HG03095 (cell line): Measurements from ENCODE around the gene HIRIP3.

Source experiments
- ATAC-seq: cut with Tn5 transposase; IDR thresholded peaks from one replicate; pipeline ENCODE4 v1.9.1; 2021; ENCODE audit warnings: moderate library complexity; ENCODE audit not compliant: unreplicated experiment

HIRIP3 gene

GRCh38 chr16:29984137-29984763 is 11.2 kb downstream of the HIRIP3 start:
- no peak for ATAC-seq

- no peak for ATAC-seq
Observed at GRCh38 chr16:29983420-29984136, 11.8 kb downstream of the HIRIP3 start.

- no peak for ATAC-seq
Observed at GRCh38 chr16:29982560-29983419, 12.6 kb downstream of the HIRIP3 start.

GRCh38 chr16:29978564-29979270 is 16.7 kb downstream of the HIRIP3 start:
- no peak for ATAC-seq

- no peak for ATAC-seq
Observed at GRCh38 chr16:29978081-29978480, 17.3 kb downstream of the HIRIP3 start.

GRCh38 chr16:29977063-29977825 is 18.2 kb downstream of the HIRIP3 start:
- no peak for ATAC-seq

- ATAC-seq: no peak
Observed at GRCh38 chr16:29975811-29976511, 19.5 kb downstream of the HIRIP3 start.

- no peak for ATAC-seq
Observed at GRCh38 chr16:29975134-29975538, 20.3 kb downstream of the HIRIP3 start.

- no peak for ATAC-seq
Observed at GRCh38 chr16:29974291-29975133, 20.9 kb downstream of the HIRIP3 start.

- ATAC-seq: peak; percentile 79
Observed at GRCh38 chr16:29973384-29974246, 21.8 kb downstream of the HIRIP3 start, which contains the start of gene TAOK2. TAOK2 (plus strand) TSS chr16:29973868; CDS start chr16:29977773, 3,905 bp downstream.

GRCh38 chr16:29972992-29973383 is 22.4 kb downstream of the HIRIP3 start:
- ATAC-seq: no peak

GRCh38 chr16:29972500-29972899 is 22.9 kb downstream of the HIRIP3 start:
- ATAC-seq: no peak

GRCh38 chr16:29971304-29971703 is 24.1 kb downstream of the HIRIP3 start:
- ATAC-seq: no peak

- ATAC-seq: no peak
Observed at GRCh38 chr16:29968205-29968604, 27.2 kb downstream of the HIRIP3 start.

- ATAC-seq: no peak
Observed at GRCh38 chr16:29963021-29963743, 32.2 kb downstream of the HIRIP3 start.

GRCh38 chr16:29962344-29962994 is 32.9 kb downstream of the HIRIP3 start:
- ATAC-seq: no peak
